ENCODE data around the gene BLACAT1. TPM values are rescaled to one million over a fixed set of nuclear protein-coding genes. Genes with fewer than 3 reads are reported as not detected.

Gene BLACAT1
- total RNA-seq, 1 donor from 2014 or later, result 0.07 TPM

GRCh38 chr1:205451202-205451601 lies 4.6 kb downstream of the BLACAT1 start:
- no peaks in the 10 kb centered on the region for H3K9me3 Mint-ChIP-seq
- no peak for DNase-seq
- H3K27ac Mint-ChIP-seq, result no peak overlapping the region
- TF ChIP-seq, protein P1, sequence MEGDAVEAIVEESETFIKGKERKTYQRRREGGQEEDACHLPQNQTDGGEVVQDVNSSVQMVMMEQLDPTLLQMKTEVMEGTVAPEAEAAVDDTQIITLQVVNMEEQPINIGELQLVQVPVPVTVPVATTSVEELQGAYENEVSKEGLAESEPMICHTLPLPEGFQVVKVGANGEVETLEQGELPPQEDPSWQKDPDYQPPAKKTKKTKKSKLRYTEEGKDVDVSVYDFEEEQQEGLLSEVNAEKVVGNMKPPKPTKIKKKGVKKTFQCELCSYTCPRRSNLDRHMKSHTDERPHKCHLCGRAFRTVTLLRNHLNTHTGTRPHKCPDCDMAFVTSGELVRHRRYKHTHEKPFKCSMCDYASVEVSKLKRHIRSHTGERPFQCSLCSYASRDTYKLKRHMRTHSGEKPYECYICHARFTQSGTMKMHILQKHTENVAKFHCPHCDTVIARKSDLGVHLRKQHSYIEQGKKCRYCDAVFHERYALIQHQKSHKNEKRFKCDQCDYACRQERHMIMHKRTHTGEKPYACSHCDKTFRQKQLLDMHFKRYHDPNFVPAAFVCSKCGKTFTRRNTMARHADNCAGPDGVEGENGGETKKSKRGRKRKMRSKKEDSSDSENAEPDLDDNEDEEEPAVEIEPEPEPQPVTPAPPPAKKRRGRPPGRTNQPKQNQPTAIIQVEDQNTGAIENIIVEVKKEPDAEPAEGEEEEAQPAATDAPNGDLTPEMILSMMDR (IDR thresholded peaks at IDR 0.05), result no peak
- H3K27me3 Mint-ChIP-seq, result peaks cover 38% of the 10 kb centered on the region
- intact Hi-C loops (cut with micrococcal nuclease), result no loop called here
- POLR2A ChIA-PET, result interaction anchor here (0.8 kb wide), 1 partner anchor 76 kb away, joined by 3 read pairs; no protein-coding TSS in a partner anchor
- ATAC-seq (ENCODE audit: low read depth), result no peak
- H3K36me3 Mint-ChIP-seq (ENCODE audit: low read depth), result no peaks in the 10 kb centered on the region
- no peak overlapping the region for H3K4me3 Mint-ChIP-seq
- peaks cover 14% of the 10 kb centered on the region for H3K4me1 Mint-ChIP-seq
- CTCF ChIA-PET, result no interaction called here

- Mint-ChIP-seq H3K27me3 (peaks cover 33% of the 10 kb centered on the region), H3K36me3 (ENCODE audit: low read depth) (no peaks in the 10 kb centered on the region), H3K4me1 (peaks cover 8% of the 10 kb centered on the region), H3K27ac (no peak overlapping the region), H3K4me3 (no peak overlapping the region), H3K9me3 (no peaks in the 10 kb centered on the region)
- no peak for DNase-seq
- intact Hi-C loops (cut with micrococcal nuclease), result no loop called here
- TF ChIP-seq, protein P1 (IDR thresholded peaks at IDR 0.05), result no peak
- ChIA-PET CTCF (no interaction called here), POLR2A (interaction anchor here (0.8 kb wide), 1 partner anchor 76 kb away, joined by 3 read pairs; no protein-coding TSS in a partner anchor)
- ATAC-seq (ENCODE audit: low read depth), result no peak
Observed at GRCh38 chr1:205450448-205450847, 5.4 kb downstream of the BLACAT1 start.

- Mint-ChIP-seq H3K4me1 (peaks cover 5% of the 10 kb centered on the region), H3K4me3 (no peak overlapping the region), H3K36me3 (ENCODE audit: low read depth) (no peaks in the 10 kb centered on the region), H3K27me3 (peaks cover 32% of the 10 kb centered on the region), H3K9me3 (no peaks in the 10 kb centered on the region), H3K27ac (no peak overlapping the region)
- intact Hi-C loops (cut with micrococcal nuclease), result no loop called here
- TF ChIP-seq, protein P1 (IDR thresholded peaks at IDR 0.05), result no peak
- POLR2A ChIA-PET, result no interaction called here
- ATAC-seq (ENCODE audit: low read depth) (no peak), DNase-seq (no peak)
- CTCF ChIA-PET, result no interaction called here
Observed at GRCh38 chr1:205449750-205450443, 5.9 kb downstream of the BLACAT1 start.

GRCh38 chr1:205449254-205449749 lies 6.5 kb downstream of the BLACAT1 start:
- no peak overlapping the region for H3K4me3 Mint-ChIP-seq
- no peak overlapping the region for H3K27ac Mint-ChIP-seq
- intact Hi-C loops (cut with micrococcal nuclease), result no loop called here
- no peaks in the 10 kb centered on the region for H3K9me3 Mint-ChIP-seq
- POLR2A ChIA-PET, result no interaction called here
- TF ChIP-seq, protein P1 (IDR thresholded peaks at IDR 0.05), result no peak
- H3K4me1 Mint-ChIP-seq, result peaks cover 3% of the 10 kb centered on the region
- no peaks in the 10 kb centered on the region for H3K36me3 Mint-ChIP-seq (ENCODE audit: low read depth)
- peaks cover 27% of the 10 kb centered on the region for H3K27me3 Mint-ChIP-seq
- ATAC-seq (ENCODE audit: low read depth) (no peak), DNase-seq (no peak)
- CTCF ChIA-PET, result no interaction called here

DNA sequence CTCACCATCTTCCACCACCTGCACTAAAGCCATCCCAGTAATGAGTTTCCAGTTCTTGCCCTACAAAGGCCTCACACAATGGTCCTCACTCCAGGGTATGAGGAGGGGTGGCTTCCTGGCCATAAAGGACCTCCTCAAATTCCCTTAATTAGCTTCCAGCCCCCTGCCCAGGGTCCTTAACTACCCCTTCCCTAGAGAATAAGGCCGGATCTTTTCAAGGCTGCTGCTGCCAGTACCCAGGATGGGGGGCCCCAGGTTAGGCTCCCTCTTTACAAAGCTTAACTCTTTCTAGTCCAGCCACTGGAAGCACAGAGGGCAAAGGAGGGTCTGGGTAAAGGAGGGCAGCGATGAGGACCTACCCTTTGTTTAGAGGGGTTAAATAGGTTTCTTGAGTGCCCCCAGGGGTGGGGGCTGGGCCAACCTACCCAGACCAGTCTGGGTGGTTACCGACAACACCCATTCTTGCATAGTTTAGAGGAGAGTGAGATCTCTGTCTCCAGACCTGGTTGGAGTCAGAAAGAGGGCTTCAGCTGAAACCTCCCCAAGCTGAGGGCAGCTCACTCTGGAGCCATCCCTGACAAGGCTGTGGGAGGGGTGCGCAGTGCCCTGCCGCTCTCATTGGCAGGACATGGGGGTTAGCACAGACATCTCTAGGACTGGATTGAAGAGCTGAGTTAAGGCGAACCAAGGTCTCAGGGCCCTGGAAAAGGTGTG lies 7.1 kb downstream of the BLACAT1 start:
- TF ChIP-seq, protein P1 (IDR thresholded peaks at IDR 0.05), result no peak
- intact Hi-C loops (cut with micrococcal nuclease), result no loop called here
- Mint-ChIP-seq H3K9me3 (no peaks in the 10 kb centered on the region), H3K36me3 (ENCODE audit: low read depth) (no peaks in the 10 kb centered on the region), H3K27ac (no peak overlapping the region), H3K4me3 (no peak overlapping the region), H3K4me1 (peaks cover 6% of the 10 kb centered on the region), H3K27me3 (peaks cover 26% of the 10 kb centered on the region)
- DNase-seq (no peak), ATAC-seq (ENCODE audit: low read depth) (no peak)
- POLR2A ChIA-PET, result no interaction called here
- CTCF ChIA-PET, result no interaction called here

All from activated B cell treated with CpG ODN at 0.5 μM for 24 hours (primary cell).